SK-N-SH (cell line): ENCODE measurements around the gene CCND2.

ENCODE experiments used
- CTCF ChIP-seq: fragments of 200-600 bp; sonication (generic); IDR thresholded peaks from 2 replicates; pipeline ENCODE4 v1.6.1; 2017; ENCODE audit warnings: antibody characterized with exemption, mild to moderate bottlenecking, moderate library complexity
- EP300 ChIP-seq, 2 experiments: IDR thresholded peaks; 2 replicates each; pipeline versions ENCODE4 v1.4.0 to v1.6.1; 2012; ENCODE audit warnings: borderline replicate concordance in 1 of 2, low read depth in 1 of 2, low read length in 1 of 2
- RCOR1 ChIP-seq: fragments of 150-350 bp; IDR thresholded peaks from 2 replicates; pipeline ENCODE4 v1.6.1; 2017; ENCODE audit warnings: antibody characterized with exemption, low read length
- RXRA ChIP-seq: IDR thresholded peaks from 2 replicates; pipeline ENCODE4 v1.4.0; 2012; ENCODE audit warnings: low read depth, mild to moderate bottlenecking, borderline replicate concordance
- TAF1 ChIP-seq: IDR thresholded peaks from 2 replicates; pipeline ENCODE4 v1.6.1; 2012; ENCODE audit warnings: low read depth, mild to moderate bottlenecking, low read length, moderate library complexity, borderline replicate concordance
- ZBTB33 ChIP-seq: IDR thresholded peaks from 2 replicates; pipeline ENCODE4 v1.4.0; 2012; ENCODE audit warnings: low read depth, borderline replicate concordance
- TF ChIP-seq, protein P1 (sequence below): IDR thresholded peaks from 2 replicates; pipeline ENCODE4 v1.4.0; 2012; ENCODE audit warnings: low read depth, borderline replicate concordance
- TF ChIP-seq, protein P2 (sequence below): IDR thresholded peaks from 2 replicates; pipeline ENCODE4; 2012

- TF ChIP-seq RXRA (no peak), CTCF (no peak), TAF1 (no peak), RCOR1 (no peak), ZBTB33 (no peak), EP300 (IDR thresholded peaks at IDR 0.05; ENCODE audit: borderline replicate concordance in 1 of 2, low read depth in 1 of 2, low read length in 1 of 2) (no peak)
- TF ChIP-seq, protein P1, sequence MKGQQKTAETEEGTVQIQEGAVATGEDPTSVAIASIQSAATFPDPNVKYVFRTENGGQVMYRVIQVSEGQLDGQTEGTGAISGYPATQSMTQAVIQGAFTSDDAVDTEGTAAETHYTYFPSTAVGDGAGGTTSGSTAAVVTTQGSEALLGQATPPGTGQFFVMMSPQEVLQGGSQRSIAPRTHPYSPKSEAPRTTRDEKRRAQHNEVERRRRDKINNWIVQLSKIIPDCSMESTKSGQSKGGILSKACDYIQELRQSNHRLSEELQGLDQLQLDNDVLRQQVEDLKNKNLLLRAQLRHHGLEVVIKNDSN: no peak
- TF ChIP-seq, protein P2, sequence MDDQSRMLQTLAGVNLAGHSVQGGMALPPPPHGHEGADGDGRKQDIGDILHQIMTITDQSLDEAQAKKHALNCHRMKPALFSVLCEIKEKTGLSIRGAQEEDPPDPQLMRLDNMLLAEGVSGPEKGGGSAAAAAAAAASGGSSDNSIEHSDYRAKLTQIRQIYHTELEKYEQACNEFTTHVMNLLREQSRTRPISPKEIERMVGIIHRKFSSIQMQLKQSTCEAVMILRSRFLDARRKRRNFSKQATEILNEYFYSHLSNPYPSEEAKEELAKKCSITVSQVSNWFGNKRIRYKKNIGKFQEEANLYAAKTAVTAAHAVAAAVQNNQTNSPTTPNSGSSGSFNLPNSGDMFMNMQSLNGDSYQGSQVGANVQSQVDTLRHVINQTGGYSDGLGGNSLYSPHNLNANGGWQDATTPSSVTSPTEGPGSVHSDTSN: no peak
Observed at GRCh38 chr12:4242595-4242994, 31.0 kb upstream of the CCND2 start.
